Upper lobe of right lung (tissue), 1 donor: ENCODE measurements around the gene SCN3A. TPM values are rescaled to one million over a fixed set of nuclear protein-coding genes. Genes with fewer than 3 reads are reported as not detected.

Source experiments
- ATAC-seq: fragments of 200-7000 bp; cut with Tn5 transposase; one replicate; pipeline ENCODE4 v1.9.1; 2020; ENCODE audit warnings: mild to moderate bottlenecking, moderate library complexity
- DNase-seq: peaks from one replicate; pipeline ENCODE4 v3.0.0-alpha.2; 2020
- H3K27ac ChIP-seq: fragments of 200-600 bp; one replicate; pipeline ENCODE4 v1.8.0; 2022
- H3K27me3 ChIP-seq: fragments of 200-600 bp; one replicate; pipeline ENCODE4 v1.8.0; 2022; ENCODE audit warnings: mild to moderate bottlenecking
- H3K36me3 ChIP-seq: fragments of 200-600 bp; one replicate; pipeline ENCODE4 v1.8.0; 2022
- H3K4me1 ChIP-seq: fragments of 200-600 bp; one replicate; pipeline ENCODE4 v1.8.0; 2022
- H3K4me3 ChIP-seq: fragments of 200-600 bp; one replicate; pipeline ENCODE4 v1.8.0; 2022; ENCODE audit warnings: mild to moderate bottlenecking
- H3K9me3 ChIP-seq: fragments of 200-600 bp; one replicate; pipeline ENCODE4 v1.8.0; 2022
- CTCF ChIP-seq: fragments of 200-600 bp; IDR thresholded peaks from one replicate; pipeline ENCODE4 v1.8.0; 2022; ENCODE audit warnings: antibody characterized with exemption
- intact Hi-C: fragments of 100-400 bp; cut with DNase I; formaldehyde crosslinking; loops from one replicate; pipeline ENCODE4 v1.11.0; 2022
- total RNA-seq: library from RNA; stranded (reverse); fragmentation: NEBNext Ultra II Directional; extraction: Animal tissue kit (Norgen Biotek cat#: 25700); gene quantifications from one replicate; pipeline ENCODE4 v1.2.1, GENCODE V29; 2021
- donor health status: DM: no; HTN: yes; CAD: no; lungs with severe emphysema.

The SCN3A gene
- total RNA-seq, 1 donor from 2014 or later, result 2.1 TPM

- ATAC-seq, result no peak
- H3K4me1 ChIP-seq, result no peaks in the 10 kb centered on the region
- intact Hi-C loops, result no loop called here
- TF ChIP-seq CTCF, result no peak
- H3K27ac ChIP-seq, result no peak overlapping the region
- H3K9me3 ChIP-seq, result no peaks in the 10 kb centered on the region
- no peaks in the 10 kb centered on the region for H3K27me3 ChIP-seq
- no peak for DNase-seq
- no peaks in the 10 kb centered on the region for H3K36me3 ChIP-seq
- H3K4me3 ChIP-seq, result no peak overlapping the region
These were observed 82.9 kb downstream of the SCN3A start for GRCh38 chr2:165120740-165121467.

GRCh38 chr2:165115258-165115657 is 88.6 kb downstream of the SCN3A start:
- H3K4me1 ChIP-seq, result no peaks in the 10 kb centered on the region
- DNase-seq (no peak), ATAC-seq (no peak)
- TF ChIP-seq CTCF, result no peak
- H3K9me3 ChIP-seq, result no peaks in the 10 kb centered on the region
- intact Hi-C loops, result no loop called here
- H3K27ac ChIP-seq, result no peak overlapping the region
- no peaks in the 10 kb centered on the region for H3K36me3 ChIP-seq
- no peak overlapping the region for H3K4me3 ChIP-seq
- H3K27me3 ChIP-seq, result no peaks in the 10 kb centered on the region

GRCh38 chr2:165114346-165114939 is 89.4 kb downstream of the SCN3A start:
- no peak for TF ChIP-seq CTCF
- DNase-seq, result no peak
- Histone ChIP-seq H3K4me3 (no peak overlapping the region), H3K36me3 (no peaks in the 10 kb centered on the region), H3K27ac (no peak overlapping the region), H3K27me3 (no peaks in the 10 kb centered on the region), H3K9me3 (no peaks in the 10 kb centered on the region), H3K4me1 (no peaks in the 10 kb centered on the region)
- ATAC-seq, result no peak
- intact Hi-C loops, result no loop called here

GRCh38 chr2:165113414-165113813 is 90.4 kb downstream of the SCN3A start:
- intact Hi-C loops, result no loop called here
- H3K4me1 ChIP-seq, result no peaks in the 10 kb centered on the region
- TF ChIP-seq CTCF, result no peak

GRCh38 chr2:165112789-165113188 is 91.1 kb downstream of the SCN3A start:
- no peak for DNase-seq
- H3K27ac ChIP-seq, result no peak overlapping the region
- TF ChIP-seq CTCF, result no peak
- H3K4me3 ChIP-seq, result no peak overlapping the region
- no peaks in the 10 kb centered on the region for H3K36me3 ChIP-seq
- ATAC-seq, result no peak
- no peaks in the 10 kb centered on the region for H3K9me3 ChIP-seq
- H3K4me1 ChIP-seq, result no peaks in the 10 kb centered on the region
- H3K27me3 ChIP-seq, result no peaks in the 10 kb centered on the region
- intact Hi-C loops, result no loop called here

More at GRCh38 chr2:165113414-165113813, 90.4 kb downstream of the SCN3A start:
- H3K4me3 ChIP-seq, result no peak overlapping the region
- H3K27ac ChIP-seq, result no peak overlapping the region
- DNase-seq (no peak), ATAC-seq (no peak)
- H3K36me3 ChIP-seq, result no peaks in the 10 kb centered on the region
- no peaks in the 10 kb centered on the region for H3K27me3 ChIP-seq
- H3K9me3 ChIP-seq, result no peaks in the 10 kb centered on the region
